AG20443 (cell line): ENCODE measurements around the gene CPTP.
A peak's percentile ranks its signal among the peaks of the same experiment; 100 is the strongest.

ENCODE experiments used
- DNase-seq: peaks from one replicate; pipeline ENCODE4 v3.0.0; 2012; ENCODE audit warnings: low spot score, mixed read lengths

Gene CPTP

DNA sequence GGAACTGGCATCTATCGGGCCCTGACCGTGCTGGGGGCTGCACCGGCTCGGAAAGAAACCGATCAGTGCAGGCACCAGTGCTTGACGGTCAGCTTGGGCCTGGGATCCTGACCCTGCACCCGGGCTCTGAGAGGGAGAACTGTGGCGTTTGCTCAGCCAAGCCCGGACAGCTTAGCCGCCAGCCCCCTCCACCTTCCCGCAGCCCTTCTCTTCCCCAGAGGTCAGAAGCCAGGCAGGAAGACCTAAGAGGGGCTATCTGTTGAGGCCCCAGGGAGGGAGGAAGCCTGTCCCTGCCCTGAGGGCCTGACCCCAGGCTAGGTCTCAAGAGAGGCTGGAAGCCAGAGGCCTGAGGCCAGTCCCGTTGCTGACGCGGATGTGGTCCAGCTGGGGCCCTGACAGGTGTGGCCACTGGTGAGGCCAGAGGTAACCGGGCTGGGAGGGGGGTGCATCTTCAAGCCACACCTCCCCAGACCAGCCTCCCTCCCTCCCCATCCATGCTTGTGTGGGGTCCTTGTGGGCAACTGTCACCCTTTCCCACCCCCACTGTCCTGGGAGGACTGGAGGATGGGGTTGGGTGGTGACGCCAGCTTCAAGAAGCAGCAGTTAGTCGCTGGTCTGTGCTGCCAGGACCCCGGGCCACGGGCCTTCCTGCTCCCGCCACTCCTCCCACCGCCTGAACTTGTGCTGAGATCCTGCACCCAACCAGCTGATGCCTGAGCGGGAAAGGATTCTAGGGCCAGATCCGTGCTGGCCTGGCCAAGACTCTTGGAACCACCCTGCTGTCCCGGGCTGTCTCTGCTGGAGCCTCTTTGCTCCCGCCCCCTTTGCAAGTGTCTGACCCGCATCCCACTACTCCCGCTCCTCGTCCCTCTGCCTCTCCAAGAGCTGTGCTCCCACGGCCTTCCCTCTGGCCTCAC is 27.2 kb downstream of the CPTP start:
- peak; percentile 42 for DNase-seq

DNA sequence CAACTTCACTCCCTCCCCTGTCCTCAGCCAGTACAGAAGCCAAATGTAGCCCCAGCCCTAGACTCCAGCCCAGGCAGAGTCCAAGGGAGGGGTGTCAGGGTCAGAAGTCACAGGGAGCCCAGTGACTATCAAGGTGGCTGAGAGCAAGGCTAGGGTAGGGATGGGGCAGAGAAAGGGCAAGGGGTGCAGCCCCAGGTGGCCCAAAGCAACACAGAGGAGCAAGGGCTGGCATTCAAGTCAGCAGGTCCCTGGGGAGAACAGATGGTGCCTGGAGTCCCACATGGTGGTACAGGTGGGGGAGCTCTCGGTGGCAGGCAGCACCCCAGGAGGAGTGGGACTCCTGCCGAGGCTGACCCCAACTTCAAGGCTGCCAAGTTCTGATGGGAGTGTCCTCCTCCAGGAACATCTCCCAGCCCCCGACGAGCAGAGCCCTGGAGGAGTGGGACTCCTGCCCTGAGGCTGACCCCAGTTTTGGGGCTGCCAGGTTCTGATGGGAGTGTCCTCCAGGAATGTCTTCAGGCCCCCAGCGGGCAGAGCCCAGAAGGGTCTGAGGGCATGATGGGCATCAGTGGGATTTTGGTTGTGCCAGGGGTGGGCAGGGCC is 28.3 kb downstream of the CPTP start:
- DNase-seq: no peak

DNA sequence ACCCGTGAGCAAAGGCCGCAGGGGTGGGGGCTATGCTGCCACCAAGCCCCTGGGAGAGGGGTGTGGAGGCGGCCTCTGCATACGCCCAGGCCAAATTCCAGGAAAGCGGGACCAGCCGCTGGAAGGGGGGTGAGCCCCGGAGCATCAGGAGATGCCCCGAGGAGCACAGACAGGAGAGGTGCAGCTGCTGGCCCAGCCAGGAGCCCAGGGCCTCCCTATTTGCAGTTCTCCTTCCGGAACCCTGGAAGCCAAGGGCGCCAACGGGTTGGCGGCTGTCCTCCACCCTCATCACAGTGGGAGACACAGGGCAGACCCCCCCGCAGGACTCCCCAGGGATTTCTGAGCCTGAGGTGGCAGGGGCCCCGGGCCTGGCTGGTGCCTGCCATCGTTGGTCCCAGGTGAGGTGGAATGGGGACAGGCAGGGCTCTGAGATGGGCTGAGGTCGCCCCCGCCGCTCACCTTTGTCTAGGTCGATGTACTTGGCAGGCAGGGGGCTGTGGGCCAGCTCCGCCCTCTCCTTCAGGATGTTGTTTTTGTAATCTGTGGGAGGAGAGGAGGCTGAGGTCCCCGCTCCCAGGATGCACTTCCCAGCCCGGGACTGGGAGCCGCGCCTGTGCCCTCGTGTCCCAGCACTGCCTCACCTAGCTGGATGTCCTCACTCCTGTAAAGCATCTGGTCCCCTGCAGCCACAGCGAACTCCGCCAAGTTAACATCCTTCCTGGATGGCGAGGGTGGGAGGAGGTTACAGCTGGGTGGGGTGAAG is 29.0 kb downstream of the CPTP start:
- DNase-seq: no peak

DNA sequence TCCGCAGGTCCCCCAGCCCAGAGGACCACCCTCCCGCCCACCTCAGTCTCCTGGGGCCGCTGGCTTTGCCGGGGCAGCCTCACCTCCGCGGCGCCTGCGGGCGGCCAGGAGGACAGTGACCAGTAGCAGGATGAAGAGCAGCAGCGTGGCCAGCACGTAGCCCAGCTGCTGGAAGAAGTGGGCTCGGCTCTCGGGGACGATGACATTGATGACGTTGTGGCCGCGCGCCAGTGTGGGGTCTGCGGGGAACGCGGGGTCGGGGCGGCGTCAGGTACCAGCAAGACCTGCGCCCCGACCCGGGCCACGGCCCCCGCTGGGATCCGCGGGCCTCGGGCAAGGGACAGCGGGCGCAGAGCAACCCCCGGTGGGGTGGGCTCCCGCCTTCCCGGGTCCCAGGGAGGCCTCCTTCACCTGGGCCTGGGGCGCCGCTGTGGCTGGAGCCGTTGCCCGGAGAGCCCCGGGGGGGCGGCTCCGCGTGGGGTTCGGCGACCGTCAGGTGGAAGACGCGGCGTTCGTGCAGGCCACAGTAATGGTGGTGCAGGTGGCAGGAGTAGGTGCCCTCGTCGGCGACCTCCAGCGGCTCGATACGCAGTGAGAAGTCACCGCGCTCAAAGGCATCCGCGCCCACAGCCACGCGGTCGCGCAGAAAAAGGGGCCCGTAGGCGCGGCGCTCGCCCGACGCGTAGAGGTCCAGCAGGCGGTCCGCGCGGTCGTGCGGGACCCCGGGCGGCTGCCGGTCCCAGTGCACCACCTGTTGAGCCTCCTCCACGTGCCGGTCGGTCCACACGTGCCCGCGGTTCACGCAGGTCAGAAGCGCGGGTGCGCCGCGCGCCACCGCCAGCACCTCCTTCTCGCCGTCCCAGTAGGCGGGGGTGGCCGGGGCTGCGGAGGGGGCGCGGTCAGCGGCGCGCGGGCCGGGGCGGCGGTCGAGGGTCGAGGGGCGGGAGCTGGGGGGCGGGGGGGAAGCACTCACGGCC is 30.0 kb downstream of the CPTP start:
- no peak for DNase-seq

DNA sequence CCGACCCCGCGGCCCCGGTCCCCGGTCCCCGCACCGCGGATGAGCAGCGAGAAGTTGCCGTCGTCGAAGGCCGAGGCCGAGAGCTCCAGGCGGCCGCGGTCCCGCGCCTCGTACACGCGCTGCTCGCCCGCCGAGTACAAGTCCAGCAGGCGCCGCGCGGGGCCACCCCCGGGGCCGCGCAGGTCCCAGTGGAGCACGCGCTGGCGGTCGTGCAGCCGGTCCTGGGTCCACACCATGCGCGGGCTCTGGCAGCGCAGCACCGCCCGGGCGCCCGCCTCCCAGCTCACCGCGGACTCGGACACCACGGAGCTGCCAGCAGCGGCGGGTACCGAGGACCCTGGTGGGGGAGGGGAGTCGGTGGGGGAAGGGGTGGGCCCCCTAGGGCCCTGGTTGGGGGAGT is 30.8 kb downstream of the CPTP start:
- peak; percentile 35 for DNase-seq

DNA sequence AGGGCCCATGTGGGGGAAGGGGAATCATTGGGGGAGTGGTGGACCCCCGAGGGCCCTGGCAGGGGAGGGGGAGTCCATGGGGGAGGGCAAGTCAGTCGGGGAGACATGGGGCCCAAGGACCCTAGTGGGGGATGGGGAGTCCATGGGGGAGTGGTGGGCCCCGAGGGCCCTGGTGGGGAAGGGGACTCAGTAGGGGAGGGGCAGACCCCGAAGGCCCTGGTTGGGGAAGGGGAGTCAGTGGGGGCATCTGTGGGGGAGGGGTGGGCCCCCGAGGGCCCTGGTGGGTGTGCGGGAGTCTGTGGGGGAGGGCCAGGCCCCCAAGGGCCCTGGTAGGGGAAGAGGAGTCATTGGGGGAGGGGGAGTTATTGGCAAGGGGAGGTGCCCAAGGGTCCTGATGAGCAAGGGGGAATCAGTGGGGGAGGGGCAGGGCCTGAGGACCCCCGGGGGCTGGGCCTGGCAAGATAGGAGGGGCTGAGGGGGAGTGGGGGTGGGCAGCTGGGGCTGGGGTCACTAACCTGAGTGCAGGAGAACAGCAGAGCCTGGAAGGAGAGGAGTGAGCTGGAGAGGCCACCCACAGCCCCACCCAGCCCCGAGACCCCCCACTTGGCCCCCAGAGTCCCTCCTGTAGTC is 31.7 kb downstream of the CPTP start:
- DNase-seq: no peak

DNA sequence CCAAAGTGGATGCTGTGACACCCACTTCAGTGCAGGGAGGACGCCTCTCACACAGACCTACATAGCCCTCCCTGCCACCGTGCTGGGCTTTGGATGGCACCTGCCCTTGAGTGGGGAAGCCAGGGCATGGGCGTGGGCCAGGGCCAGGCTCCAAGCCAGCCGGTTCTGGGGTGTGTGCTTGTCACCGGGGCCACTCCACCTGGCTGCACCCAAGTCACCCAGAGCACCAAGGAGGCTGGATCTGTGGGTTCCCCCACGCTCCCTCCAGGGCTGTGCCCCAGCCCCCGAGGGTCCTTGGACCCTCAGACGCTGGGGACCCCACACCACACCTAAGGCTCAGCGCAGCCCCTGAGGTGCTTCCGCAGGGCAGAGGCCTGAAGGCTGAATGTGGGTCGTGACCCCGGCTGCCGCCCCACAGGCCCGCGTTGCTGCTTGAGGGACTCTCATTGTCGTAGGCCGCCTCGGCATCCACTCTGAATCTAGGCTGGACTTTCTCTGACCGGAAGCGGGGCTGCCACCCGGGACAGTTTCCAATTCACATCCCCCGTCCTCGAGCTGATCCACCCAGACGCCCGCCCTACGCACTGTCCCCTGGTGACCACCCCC is 32.3 kb downstream of the CPTP start:
- no peak for DNase-seq

DNA sequence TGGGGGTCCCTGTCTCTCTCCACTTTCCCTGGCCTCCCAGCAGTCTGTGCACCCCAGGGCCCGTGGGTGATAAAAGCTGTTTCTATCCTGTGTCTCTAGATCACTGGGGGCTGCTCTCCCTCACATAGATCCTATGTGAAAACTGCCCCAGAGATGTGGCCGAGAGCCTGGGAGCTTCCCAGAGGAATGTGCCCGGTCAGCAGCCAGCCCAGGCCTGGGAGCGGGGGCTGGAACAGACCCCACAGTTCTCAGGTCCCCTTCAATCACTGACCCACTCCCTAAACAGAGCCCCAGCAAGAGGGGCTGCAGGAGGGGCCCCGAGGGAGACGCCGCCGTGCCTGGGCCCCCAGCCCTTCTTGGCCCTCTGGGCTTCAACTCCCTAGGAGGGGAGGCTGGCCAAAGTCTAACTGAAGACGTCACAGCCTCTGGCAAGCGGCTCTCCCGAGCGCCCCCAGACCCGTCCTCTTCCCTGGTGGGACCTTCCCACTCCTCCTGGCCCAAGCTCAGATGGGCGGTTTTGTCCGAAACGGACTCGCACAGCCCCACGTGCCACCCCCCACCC is 33.4 kb downstream of the CPTP start:
- peak; percentile 39 for DNase-seq

DNA sequence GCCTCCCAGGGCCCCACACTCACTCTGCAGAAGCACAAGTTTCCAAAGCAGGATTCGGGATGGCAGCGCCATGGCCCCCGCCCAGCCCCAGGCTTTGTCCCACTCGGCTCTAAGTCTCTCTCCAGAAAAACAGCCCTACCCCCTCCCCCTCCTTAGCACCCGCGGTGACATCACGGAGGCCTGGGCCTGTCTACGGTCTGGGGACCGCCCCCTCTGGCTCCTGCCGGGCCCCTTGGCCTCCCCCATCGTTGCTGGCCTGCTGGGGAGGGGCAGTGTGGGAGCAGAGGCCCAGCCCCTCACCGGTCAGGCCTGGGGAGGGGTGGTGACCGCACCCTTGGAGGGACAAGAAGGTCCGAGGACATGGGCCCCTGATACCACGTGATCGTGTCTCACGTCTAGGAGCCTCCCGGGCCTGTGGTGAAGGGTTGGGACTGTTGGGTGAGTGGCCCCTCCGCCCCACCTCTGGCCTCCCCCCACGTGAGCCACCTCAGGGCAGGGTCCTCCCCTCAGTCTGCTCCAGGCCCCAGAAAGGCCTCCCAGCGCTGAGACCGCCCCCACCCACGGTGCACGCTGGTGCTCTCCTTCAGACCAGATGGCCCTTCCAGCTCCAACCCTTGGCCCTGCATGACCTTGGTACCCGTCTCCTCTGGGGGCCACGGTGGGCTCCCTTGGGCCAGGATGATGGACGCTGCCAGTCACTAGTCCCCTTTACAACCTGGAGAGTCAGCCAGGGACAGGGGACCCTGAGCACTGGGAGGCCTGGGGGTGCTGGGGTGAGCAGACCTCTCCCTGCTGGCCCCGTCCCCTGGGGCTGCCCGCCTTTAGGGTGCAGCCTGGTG is 34.0 kb downstream of the CPTP start, which contains the start of gene MXRA8:
Gene MXRA8 (minus strand): TSS at position 123 of the 839 bp plus-strand sequence. CDS start 51 bp downstream, at position 72.
- DNase-seq: peak; percentile 89

DNA sequence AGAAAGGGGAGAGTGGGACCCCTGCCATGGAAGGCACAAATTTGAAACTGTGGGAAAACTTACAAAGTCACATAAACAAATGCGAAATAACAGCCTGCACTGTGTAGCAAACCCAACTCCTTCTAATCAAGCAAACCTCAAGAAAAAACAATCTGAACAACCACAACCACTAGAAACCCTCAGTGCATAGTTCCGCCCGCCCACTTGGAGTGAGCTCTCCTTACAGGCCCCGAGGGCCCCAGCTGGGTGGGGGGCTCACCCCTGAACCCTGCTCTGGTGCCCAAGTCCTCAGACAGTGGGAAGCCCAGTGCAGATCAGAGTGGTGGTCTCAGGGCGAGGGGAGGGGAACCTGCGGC is 34.7 kb downstream of the CPTP start:
- peak; percentile 52 for DNase-seq

DNA sequence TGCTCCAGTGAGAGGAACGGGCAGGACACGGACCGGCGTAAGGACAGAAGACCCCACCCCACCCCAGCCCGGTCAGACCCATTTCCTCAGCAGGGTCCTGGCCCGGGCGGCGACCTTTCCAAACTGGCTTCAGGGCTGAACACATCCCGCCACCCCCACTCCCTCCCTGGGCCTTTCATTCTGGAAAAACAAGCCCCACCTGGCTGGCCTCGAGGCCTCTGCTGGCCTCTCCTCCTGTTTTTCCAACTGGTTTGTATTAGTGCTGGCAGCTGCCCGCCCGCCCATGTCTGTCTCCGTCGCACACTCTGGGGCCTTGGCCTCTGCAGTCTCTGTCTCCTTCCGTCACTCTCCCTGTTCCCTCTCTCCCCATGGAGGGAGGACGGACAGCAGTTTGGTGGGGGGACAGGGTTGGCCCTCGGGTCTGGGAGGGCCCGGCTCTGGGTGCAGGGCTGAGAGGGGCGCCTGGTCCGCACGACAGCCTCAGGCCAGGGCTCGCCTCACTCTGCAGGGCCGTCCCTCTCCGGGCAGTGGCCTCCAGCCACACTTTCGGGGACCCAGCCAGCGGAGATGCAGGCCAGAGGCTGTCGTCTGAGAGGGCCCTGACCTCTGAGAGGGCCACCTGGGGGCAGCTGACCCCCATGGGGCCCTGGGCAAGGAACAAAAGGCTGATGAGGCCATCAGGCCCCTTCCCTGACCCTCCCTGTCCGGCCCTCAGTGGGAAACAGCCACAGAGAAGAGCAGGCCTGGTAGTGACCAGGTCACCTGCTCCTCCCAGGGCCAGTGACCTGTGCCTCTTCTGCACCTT is 35.3 kb downstream of the CPTP start:
- peak; percentile 69 for DNase-seq

DNA sequence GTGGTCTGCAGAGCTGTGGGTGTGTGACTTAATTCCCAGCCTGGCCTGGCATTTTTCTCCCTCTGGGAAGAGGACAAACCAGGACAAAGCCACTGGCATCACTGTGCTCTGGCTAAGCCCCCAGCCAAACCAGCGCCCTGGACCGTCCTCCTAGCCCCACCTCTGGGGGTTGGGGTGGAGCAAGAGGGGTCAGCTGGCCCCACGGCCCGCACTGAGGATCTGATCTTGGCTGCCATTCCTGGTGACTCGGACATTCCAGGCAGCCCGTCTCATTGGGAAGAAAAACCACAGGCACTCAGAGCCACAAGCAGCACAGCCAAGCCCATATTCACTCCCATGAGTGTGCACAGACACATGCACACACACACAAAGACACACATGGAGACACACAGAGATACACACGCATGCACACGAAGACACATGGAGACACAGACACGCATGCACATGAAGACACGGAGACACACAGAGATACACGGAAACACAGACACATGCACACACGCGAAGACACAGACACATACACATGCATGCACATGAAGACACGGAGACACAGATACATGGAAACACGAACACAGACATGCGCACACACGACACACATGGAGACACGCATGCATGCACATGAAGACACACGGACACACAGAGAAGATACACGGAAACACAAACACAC is 36.0 kb downstream of the CPTP start:
- DNase-seq: peak; percentile 93

DNA sequence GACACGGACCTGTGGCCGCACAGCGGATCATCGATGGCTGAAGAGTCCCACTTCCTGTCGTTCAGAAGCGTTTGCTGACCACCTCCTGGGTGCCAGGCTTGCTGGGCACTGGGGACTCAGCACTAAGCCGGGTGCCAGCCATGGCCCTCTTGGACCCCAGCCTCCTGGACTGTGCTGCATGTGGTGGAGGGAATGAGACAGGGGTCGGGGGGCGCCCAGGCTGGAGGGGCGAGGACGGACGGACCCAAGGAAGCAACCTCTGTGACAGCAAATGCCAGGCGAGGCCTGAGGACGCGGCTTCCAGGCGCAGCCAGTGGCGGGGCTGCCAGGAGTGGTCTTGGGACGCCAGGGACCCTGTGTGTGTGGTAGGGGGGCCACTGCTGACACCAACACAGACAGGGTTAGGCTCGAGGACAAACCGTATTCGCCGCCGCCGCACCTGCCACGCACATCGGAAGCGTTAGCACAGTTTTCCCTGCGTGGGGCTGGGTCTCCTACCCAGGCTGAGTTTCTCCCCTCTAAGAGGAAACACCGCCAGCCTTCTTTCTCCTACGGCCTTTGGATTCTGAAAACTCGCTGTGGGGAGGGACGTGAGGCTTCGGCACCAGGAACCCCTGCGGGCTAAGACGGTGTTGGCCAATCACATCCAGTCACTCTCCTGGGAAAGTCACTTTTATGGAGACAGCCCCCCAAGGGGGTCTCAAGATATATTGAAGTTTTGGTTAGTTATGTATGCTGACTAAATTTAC is 36.8 kb downstream of the CPTP start:
- no peak for DNase-seq

DNA sequence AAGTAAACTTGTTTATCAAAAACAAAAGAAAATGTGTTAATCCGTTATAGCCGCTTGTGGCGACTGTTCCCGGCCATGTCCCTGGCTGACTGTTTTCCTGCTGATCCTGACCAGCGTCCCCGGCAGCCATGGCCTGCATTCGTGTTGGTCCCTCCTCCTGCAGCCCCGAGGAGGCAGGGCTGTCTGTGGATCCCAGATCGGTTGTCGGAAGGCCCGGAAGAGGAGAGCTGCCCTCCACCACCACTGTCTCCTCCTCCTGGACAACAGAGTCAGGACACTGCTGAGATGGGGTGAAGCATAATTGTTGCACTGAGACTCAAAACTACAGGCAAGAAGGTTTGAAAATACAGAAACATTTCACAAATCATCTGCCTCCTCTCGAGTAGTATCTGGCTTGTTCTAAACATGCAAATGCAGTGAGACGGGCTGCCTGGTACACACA is 37.4 kb downstream of the CPTP start:
- peak; percentile 85 for DNase-seq

DNA sequence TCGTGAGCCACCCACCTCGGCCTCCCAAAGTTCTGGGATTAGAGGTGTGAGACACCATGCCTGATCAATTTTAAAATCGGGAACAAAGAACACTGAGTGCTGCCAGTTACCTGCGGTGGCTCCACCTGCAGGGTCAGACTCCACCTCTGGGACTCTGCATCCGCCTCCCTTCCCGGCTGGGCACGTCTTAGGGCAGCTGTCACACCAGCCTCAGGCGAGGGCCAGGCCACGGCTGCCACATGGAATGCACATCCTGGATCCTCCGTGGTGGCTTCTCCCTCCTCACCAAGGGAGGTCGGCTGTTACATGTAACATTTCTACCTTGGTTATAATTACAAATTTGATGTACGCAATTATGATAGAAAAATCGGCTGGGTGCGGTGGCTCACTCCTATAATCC is 39.7 kb downstream of the CPTP start:
- no peak for DNase-seq

DNA sequence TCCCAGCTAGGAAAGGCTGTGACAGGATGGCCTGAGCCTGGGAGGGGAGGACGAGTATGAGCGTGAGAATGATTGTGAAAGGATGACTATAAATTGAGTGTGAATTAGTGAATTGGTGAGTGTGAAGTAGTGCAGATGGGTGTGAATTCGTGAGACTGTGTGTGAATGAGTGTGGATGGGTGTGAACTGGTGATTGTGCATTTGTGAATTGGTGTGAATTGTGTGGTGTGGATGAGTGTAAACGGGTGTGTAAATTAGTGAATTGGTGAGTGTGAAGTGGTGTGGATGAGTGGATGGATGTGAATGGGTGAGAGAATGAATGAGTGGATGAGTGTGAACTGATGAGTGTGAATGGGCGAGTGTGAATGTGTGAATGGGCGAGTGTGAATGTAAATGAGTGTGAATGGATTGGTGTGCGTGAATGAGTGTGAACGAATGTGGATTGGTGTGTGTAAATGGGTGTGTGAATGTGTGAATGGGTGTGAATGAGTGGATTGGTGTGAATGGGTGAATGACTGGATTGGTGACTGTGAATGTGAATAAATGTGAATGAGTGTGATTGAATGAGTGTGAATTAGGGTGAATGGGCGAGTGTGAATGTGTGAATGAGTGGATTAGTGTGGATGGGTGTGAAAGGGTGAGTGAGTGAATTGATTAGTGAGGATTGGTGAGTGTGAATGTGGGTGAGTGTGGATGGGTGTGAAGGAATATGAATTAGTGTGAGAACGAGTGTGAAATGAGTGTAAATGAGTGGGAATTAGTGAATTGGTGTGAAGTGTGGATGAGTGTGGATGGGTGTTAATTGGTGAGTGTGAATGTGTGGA is 41.5 kb downstream of the CPTP start:
- DNase-seq: no peak
